CD4-positive, alpha-beta T cell treated with Interleukin-15 for 1 hour (primary cell): ENCODE measurements around the gene GOSR2.
"Not testable (repeated sequence)": the region's sequence is repeated elsewhere in the genome, so short reads cannot be mapped to it uniquely, and the experiment has no call there.

Experiments
- DNase-seq: peaks from one replicate; pipeline ENCODE4 v3.0.0-alpha.2; 2020

GOSR2 gene

GRCh38 chr17:46968224-46968834 is 45.4 kb downstream of the GOSR2 start:
- DNase-seq, result no peak

- no peak for DNase-seq
Measured at GRCh38 chr17:46968896-46969295, 45.9 kb downstream of the GOSR2 start.

GRCh38 chr17:46971647-46972300 is 48.8 kb downstream of the GOSR2 start:
- no peak for DNase-seq

- no peak for DNase-seq
Measured at GRCh38 chr17:46972346-46972745, 49.4 kb downstream of the GOSR2 start.

- DNase-seq, result no peak
Measured at GRCh38 chr17:46974086-46974485, 51.1 kb downstream of the GOSR2 start.

- DNase-seq, result no peak
Measured at GRCh38 chr17:46975287-46975686, 52.3 kb downstream of the GOSR2 start.

- DNase-seq, result no peak
Measured at GRCh38 chr17:46976626-46977270, 53.8 kb downstream of the GOSR2 start.

GRCh38 chr17:46977348-46977747 is 54.4 kb downstream of the GOSR2 start:
- DNase-seq, result no peak

- no peak for DNase-seq
Measured at GRCh38 chr17:46977750-46978488, 55.0 kb downstream of the GOSR2 start.

- no peak for DNase-seq
Measured at GRCh38 chr17:46978489-46979146, 55.7 kb downstream of the GOSR2 start.

- DNase-seq, result no peak
Measured at GRCh38 chr17:46979147-46979863, 56.3 kb downstream of the GOSR2 start, which contains the start of gene RPRML. RPRML (minus strand) TSS chr17:46979253; CDS start chr17:46979007, 246 bp downstream.

GRCh38 chr17:46982577-46982976 is 59.6 kb downstream of the GOSR2 start:
- no peak for DNase-seq

GRCh38 chr17:46983782-46984181 is 60.8 kb downstream of the GOSR2 start:
- DNase-seq, result no peak

- DNase-seq, result no peak
Measured at GRCh38 chr17:46984341-46984740, 61.4 kb downstream of the GOSR2 start.

- no peak for DNase-seq
Measured at GRCh38 chr17:46984892-46985291, 61.9 kb downstream of the GOSR2 start.

GRCh38 chr17:46986366-46986765 is 63.4 kb downstream of the GOSR2 start:
- no peak for DNase-seq

- not testable (repeated sequence) for DNase-seq
Measured at GRCh38 chr17:46987927-46988326, 65.0 kb downstream of the GOSR2 start.

- DNase-seq, result no peak
Measured at GRCh38 chr17:46989637-46990431, 66.9 kb downstream of the GOSR2 start.

- no peak for DNase-seq
Measured at GRCh38 chr17:46991617-46992016, 68.7 kb downstream of the GOSR2 start.
